Vagina (tissue), 2 donors: ENCODE measurements around the gene MYEOV. TPM values are rescaled to one million over a fixed set of nuclear protein-coding genes. Genes with fewer than 3 reads are reported as not detected.

Experiments used
- DNase-seq, 2 donors: peaks; one replicate each; pipeline ENCODE4 v3.0.0-alpha.2; 2017; ENCODE audit errors: extremely low spot score in 2 of 2
- H3K27ac ChIP-seq: fragments of 200-600 bp; sonication (generic); one replicate; pipeline ENCODE4 v1.5.1; 2019
- H3K27me3 ChIP-seq: fragments of 200-600 bp; sonication (generic); one replicate; pipeline ENCODE4 v1.5.1; 2019
- H3K36me3 ChIP-seq, 2 donors: fragments of 200-600 bp; sonication (generic); one replicate each; pipeline ENCODE4 v1.5.1; 2017 to 2019
- H3K4me1 ChIP-seq: fragments of 200-600 bp; sonication (generic); one replicate; pipeline ENCODE4 v1.5.1; 2019
- H3K4me3 ChIP-seq, 2 donors: fragments of 200-600 bp; sonication (generic); 1 replicate in 1 of 2; 2 replicates in 1 of 2; pipeline ENCODE4 v1.5.1; 2016 to 2019
- H3K9me3 ChIP-seq: fragments of 200-600 bp; sonication (generic); one replicate; pipeline ENCODE4 v1.5.1; 2019
- POLR2A ChIP-seq, 2 donors: fragments of 450-650 bp; IDR thresholded peaks; one replicate each; pipeline ENCODE4 v1.6.1; 2017; ENCODE audit warnings: antibody characterized with exemption in 2 of 2, mild to moderate bottlenecking in 2 of 2, moderate library complexity in 2 of 2
- POLR2AphosphoS5 ChIP-seq, 2 donors: sonication (generic); formaldehyde crosslinking; IDR thresholded peaks; one replicate each; pipeline ENCODE4 v1.9.0; 2017; ENCODE audit warnings: antibody characterized with exemption in 2 of 2, mild to moderate bottlenecking in 2 of 2, low read depth in 1 of 2; ENCODE audit not compliant: insufficient read depth in 1 of 2
- intact Hi-C: fragments of 100-400 bp; cut with DNase I; formaldehyde crosslinking; loops from one replicate; pipeline ENCODE4 v1.15.1; 2023
- total RNA-seq: library from RNA; depleted of rRNA; stranded (reverse); fragments of >200 nt; gene quantifications from one replicate; pipeline ENCODE4 v1.2.3, GENCODE V29; 2016
- TF ChIP-seq, protein P1 (sequence below), 3 experiments: fragments of 450-650 bp in 2 of 3; fragments of 200-600 bp in 1 of 3; sonication (generic) in 1 of 3; IDR thresholded peaks; one replicate each; pipeline ENCODE4 v1.5.1; 2017 to 2019; ENCODE audit warnings: antibody characterized with exemption in 3 of 3, mild to moderate bottlenecking in 2 of 3, moderate library complexity in 2 of 3

The MYEOV gene
- total RNA-seq, 1 donor from 2014 or later, result 13.3 TPM

DNA sequence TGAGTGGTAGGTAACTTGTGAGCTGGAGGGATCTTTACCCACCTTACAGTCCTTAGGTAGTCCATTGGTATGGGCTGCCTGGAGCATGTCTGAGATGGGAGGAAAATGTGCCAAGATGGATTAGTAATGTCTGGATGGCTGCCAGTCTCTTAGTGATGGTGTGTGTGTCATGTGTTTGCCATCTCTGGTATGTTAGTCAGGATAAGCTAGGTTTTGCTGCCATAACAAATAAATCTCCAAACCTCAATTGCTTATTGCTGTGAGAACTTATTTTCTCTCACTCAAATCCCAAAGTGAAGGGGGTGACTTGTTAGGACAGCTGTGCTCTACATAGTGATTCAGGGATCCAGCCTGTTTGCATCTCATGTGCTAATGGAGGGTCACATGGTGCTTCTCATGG is 40.9 kb upstream of the MYEOV start:
- Histone ChIP-seq H3K4me3 (no peak overlapping the region), H3K36me3 (no peaks in the 10 kb centered on the region), H3K9me3 (no peaks in the 10 kb centered on the region), H3K4me1 (peaks cover 5% of the 10 kb centered on the region), H3K27me3 (no peaks in the 10 kb centered on the region), H3K27ac (no peak overlapping the region)
- TF ChIP-seq POLR2AphosphoS5 (IDR thresholded peaks at IDR 0.05; ENCODE audit: insufficient read depth in 1 of 2, low read depth in 1 of 2) (no peak), POLR2A (IDR thresholded peaks at IDR 0.05) (no peak)
- TF ChIP-seq, protein P1, sequence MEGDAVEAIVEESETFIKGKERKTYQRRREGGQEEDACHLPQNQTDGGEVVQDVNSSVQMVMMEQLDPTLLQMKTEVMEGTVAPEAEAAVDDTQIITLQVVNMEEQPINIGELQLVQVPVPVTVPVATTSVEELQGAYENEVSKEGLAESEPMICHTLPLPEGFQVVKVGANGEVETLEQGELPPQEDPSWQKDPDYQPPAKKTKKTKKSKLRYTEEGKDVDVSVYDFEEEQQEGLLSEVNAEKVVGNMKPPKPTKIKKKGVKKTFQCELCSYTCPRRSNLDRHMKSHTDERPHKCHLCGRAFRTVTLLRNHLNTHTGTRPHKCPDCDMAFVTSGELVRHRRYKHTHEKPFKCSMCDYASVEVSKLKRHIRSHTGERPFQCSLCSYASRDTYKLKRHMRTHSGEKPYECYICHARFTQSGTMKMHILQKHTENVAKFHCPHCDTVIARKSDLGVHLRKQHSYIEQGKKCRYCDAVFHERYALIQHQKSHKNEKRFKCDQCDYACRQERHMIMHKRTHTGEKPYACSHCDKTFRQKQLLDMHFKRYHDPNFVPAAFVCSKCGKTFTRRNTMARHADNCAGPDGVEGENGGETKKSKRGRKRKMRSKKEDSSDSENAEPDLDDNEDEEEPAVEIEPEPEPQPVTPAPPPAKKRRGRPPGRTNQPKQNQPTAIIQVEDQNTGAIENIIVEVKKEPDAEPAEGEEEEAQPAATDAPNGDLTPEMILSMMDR (IDR thresholded peaks at IDR 0.05), result no peak
- no peak for DNase-seq
- intact Hi-C loops, result no loop called here

- TF ChIP-seq, protein P1 (IDR thresholded peaks at IDR 0.05), result no peak
- TF ChIP-seq POLR2A (IDR thresholded peaks at IDR 0.05) (no peak), POLR2AphosphoS5 (IDR thresholded peaks at IDR 0.05; ENCODE audit: insufficient read depth in 1 of 2, low read depth in 1 of 2) (no peak)
- peaks cover 6% of the 10 kb centered on the region for H3K4me1 ChIP-seq
- DNase-seq, result no peak
- no peak overlapping the region for H3K27ac ChIP-seq
- intact Hi-C loops, result no loop called here
- H3K36me3 ChIP-seq, result no peaks in the 10 kb centered on the region
- H3K9me3 ChIP-seq, result no peaks in the 10 kb centered on the region
- no peak overlapping the region for H3K4me3 ChIP-seq
- H3K27me3 ChIP-seq, result no peaks in the 10 kb centered on the region
These were observed 36.8 kb upstream of the MYEOV start for GRCh38 chr11:69257134-69257533.

DNA sequence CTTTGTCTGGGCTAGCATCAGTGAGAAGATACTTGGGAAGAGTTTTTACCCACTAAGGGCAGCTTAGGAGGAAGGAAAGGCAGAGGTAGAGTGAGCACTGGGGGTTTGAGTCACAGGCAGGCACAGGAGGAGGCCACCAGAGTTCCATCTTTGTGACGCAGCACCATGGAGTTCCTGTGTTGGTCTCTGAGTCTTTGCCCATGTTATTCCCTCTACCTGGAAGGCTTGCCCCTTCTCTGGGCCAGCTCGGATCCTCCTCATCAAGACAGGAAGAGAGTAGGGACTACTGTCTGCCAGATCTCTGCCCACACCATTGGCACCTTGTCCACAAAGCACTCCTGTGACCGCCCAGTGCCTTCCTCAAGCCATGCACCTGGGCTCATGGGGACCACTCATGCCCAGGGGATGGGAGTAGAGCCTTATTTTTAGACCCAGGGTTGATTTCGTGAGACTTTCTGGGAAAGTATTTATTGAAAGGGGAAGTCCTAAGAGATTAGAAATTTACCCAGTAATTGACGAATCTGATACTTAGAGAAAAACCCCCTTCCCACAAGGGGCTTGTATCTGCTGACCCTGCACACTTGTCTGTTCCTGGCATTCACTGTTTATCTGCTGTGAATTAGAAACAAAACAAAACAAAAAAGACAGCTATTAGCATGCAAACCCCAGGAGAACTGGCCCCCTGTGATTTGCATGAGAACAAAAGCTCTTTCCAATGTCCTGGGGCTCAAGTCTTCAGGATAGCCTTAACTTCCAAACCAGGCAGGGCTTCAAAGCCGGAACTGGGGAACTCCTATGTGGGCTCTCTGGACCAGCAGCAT is 35.9 kb upstream of the MYEOV start:
- no peaks in the 10 kb centered on the region for H3K36me3 ChIP-seq
- H3K27me3 ChIP-seq, result no peaks in the 10 kb centered on the region
- no peak for DNase-seq
- intact Hi-C loops, result no loop called here
- TF ChIP-seq, protein P1 (IDR thresholded peaks at IDR 0.05), result no peak
- TF ChIP-seq POLR2A (IDR thresholded peaks at IDR 0.05) (no peak), POLR2AphosphoS5 (IDR thresholded peaks at IDR 0.05; ENCODE audit: insufficient read depth in 1 of 2, low read depth in 1 of 2) (no peak)
- H3K9me3 ChIP-seq, result no peaks in the 10 kb centered on the region
- no peak overlapping the region for H3K27ac ChIP-seq
- no peak overlapping the region for H3K4me3 ChIP-seq
- H3K4me1 ChIP-seq, result peaks cover 5% of the 10 kb centered on the region

DNA sequence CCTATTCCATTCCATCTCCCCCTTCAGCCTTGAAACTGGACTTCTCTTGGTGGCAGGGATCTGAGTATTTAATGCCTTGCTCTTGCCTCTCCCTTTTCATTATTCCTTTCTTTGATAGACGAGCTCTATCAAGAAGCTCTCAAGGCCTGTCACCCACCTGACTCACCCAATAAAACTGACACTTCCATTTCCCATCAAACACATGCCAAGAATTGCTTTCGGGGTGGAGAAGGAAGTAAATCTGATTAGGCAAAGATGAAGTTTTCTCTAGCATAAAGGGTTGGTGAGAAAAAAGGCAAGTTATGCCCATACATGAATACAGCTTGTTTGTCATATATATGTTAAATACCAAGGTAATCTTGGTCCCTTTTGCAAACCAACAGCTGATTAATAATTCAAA is 34.9 kb upstream of the MYEOV start:
- intact Hi-C loops, result no loop called here
- Histone ChIP-seq H3K27ac (no peak overlapping the region), H3K9me3 (no peaks in the 10 kb centered on the region), H3K4me1 (peaks cover 5% of the 10 kb centered on the region), H3K36me3 (no peaks in the 10 kb centered on the region), H3K27me3 (no peaks in the 10 kb centered on the region), H3K4me3 (no peak overlapping the region)
- no peak for DNase-seq
- TF ChIP-seq POLR2A (IDR thresholded peaks at IDR 0.05) (no peak), POLR2AphosphoS5 (IDR thresholded peaks at IDR 0.05; ENCODE audit: insufficient read depth in 1 of 2, low read depth in 1 of 2) (no peak)
- TF ChIP-seq, protein P1 (IDR thresholded peaks at IDR 0.05), result no peak

DNA sequence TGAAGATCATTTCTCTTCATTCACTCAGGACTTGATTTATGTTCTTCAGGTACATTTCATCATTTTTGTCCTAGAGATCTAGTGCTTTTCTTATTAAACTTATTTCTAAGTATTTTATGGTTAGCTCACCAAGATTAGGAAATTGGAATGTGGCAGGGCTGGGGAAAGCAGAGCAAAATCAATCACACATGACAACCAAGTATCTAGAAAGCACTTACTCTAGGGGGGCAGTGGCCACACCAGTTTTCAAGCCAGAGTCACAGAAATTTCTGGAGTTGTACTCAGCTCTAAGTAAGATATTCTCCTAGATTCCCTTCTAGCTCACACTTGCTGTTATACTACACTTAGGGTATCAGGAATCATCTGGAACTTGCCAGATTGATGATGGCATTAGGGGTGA is 33.3 kb upstream of the MYEOV start:
- Histone ChIP-seq H3K36me3 (no peaks in the 10 kb centered on the region), H3K4me1 (peaks cover 5% of the 10 kb centered on the region), H3K27me3 (no peaks in the 10 kb centered on the region), H3K27ac (no peak overlapping the region), H3K9me3 (no peaks in the 10 kb centered on the region), H3K4me3 (no peak overlapping the region)
- DNase-seq, result no peak
- intact Hi-C loops, result no loop called here
- TF ChIP-seq POLR2AphosphoS5 (IDR thresholded peaks at IDR 0.05; ENCODE audit: insufficient read depth in 1 of 2, low read depth in 1 of 2) (no peak), POLR2A (IDR thresholded peaks at IDR 0.05) (no peak)
- TF ChIP-seq, protein P1 (IDR thresholded peaks at IDR 0.05), result no peak
